Measurements from ENCODE around the gene ARID4A. TPM values are rescaled to one million over a fixed set of nuclear protein-coding genes. Genes with fewer than 3 reads are reported as not detected.

Gene ARID4A
- total and polyA plus RNA-seq, 10 of the 15 experiments (the other 5 are each of a cell fraction or from before 2014, with no cell fraction given), result 5.2 to 18.9 (median 12.5) TPM

GRCh38 chr14:58301416-58301815, 3.1 kb downstream of the ARID4A start:
- H2AFZ ChIP-seq (ENCODE audit: control insufficient read depth, low read depth, low read length), result no peak overlapping the region
- CTCF ChIA-PET, result no interaction called here
- intact Hi-C loops (cut with micrococcal nuclease; ENCODE audit: unreplicated experiment) (no loop called here), in situ Hi-C loops (cut with MboI) (no loop called here)
- H4K20me1 ChIP-seq (ENCODE audit: control insufficient read depth, insufficient read depth), result no peaks in the 10 kb centered on the region
- ATAC-seq, result no peak
- no peak overlapping the region for H3K27ac ChIP-seq (ENCODE audit: control insufficient read depth, insufficient read depth)
- POLR2A ChIA-PET, result interaction anchor here (0.6 kb wide), 1 partner anchor 77 kb away, joined by 3 read pairs; no protein-coding TSS in a partner anchor
- no peak overlapping the region for H3K9ac ChIP-seq (ENCODE audit: control insufficient read depth, insufficient read depth, low read length)
- H3K36me3 ChIP-seq (ENCODE audit: control insufficient read depth in 2 of 2, insufficient read depth in 2 of 2, low read length in 1 of 2), result no peaks in the 10 kb centered on the region; a peak in 1 of 4 replicates
- no peak for FAIRE-seq
- no peak for DNase-seq (ENCODE audit: low read depth, low spot score)
- no peaks in the 10 kb centered on the region; the same call in 1 of the 3 replicates for H3K9me3 ChIP-seq (replicated peaks; ENCODE audit: control insufficient read depth, insufficient read depth, low read length)
- WGBS (ENCODE audit: insufficient coverage, insufficient replicate concordance, low lambda C conversion rate, missing lambda C conversion rate), result 98% methylated on average over 3 of the region's 3 CpGs
- 0 out of 2 replicates have a peak, but pooled peaks cover 3% of the 10 kb centered on the region for H3K4me1 ChIP-seq (ENCODE audit: control insufficient read depth, insufficient read depth, low read length)
- H3K4me2 ChIP-seq (ENCODE audit: control insufficient read depth, insufficient read depth), result no peak overlapping the region
- H3K79me2 ChIP-seq (ENCODE audit: control insufficient read depth, insufficient read depth, low read length), result peaks cover 47% of the 10 kb centered on the region
- no TSS peak for BruUV-seq (replicated peaks)
- SMC1A ChIA-PET (ENCODE audit: uncharacterized antibody, unreplicated experiment), result interaction anchor here (4.6 kb wide), 1 partner anchor 55 kb away, joined by 35 read pairs; the partner anchor contains the start of gene PSMA3
- H3K4me3 ChIP-seq, result no peak overlapping the region
- H3K27me3 ChIP-seq (replicated peaks in 1 of 2; ENCODE audit: control insufficient read depth in 2 of 2, insufficient read depth in 2 of 2, low read length in 1 of 2), result no peaks in the 10 kb centered on the region
- RAD21 ChIA-PET (ENCODE audit: unreplicated experiment), result no interaction called here
- TF ChIP-seq MLLT1 (IDR thresholded peaks at IDR 0.05) (no peak), RELA (IDR thresholded peaks at IDR 0.05; ENCODE audit: borderline replicate concordance, partially characterized antibody) (no peak), NFYA (IDR thresholded peaks at IDR 0.05; ENCODE audit: borderline replicate concordance, low read depth, low read length) (no peak), MAX (IDR thresholded peaks at IDR 0.05; ENCODE audit: low read depth, low read length) (no peak), EGR1 (IDR thresholded peaks at IDR 0.05; ENCODE audit: borderline replicate concordance in 1 of 2, low read depth in 2 of 2, low read length in 2 of 2) (no peak), IRF3 (IDR thresholded peaks at IDR 0.05) (no peak), ZNF687 (IDR thresholded peaks at IDR 0.05) (no peak), TBL1XR1 (IDR thresholded peaks at IDR 0.05; ENCODE audit: low read depth, low read length) (no peak), ZSCAN29 (IDR thresholded peaks at IDR 0.05) (no peak), KDM1A (IDR thresholded peaks at IDR 0.05; ENCODE audit: borderline replicate concordance) (no peak), CBFB (IDR thresholded peaks at IDR 0.05; ENCODE audit: low read depth) (no peak), MXI1 (IDR thresholded peaks at IDR 0.05; ENCODE audit: low read depth, low read length) (no peak), ZNF274 (IDR thresholded peaks at IDR 0.05; ENCODE audit: insufficient read depth, insufficient read length) (no peak), ZBTB33 (IDR thresholded peaks at IDR 0.05) (no peak), BCL11A (IDR thresholded peaks at IDR 0.05; ENCODE audit: low read depth, low read length) (no peak), POLR2AphosphoS5 (IDR thresholded peaks at IDR 0.05; ENCODE audit: low read length) (no peak), SREBF1 (IDR thresholded peaks at IDR 0.05; ENCODE audit: low read length) (no peak), TCF7 (IDR thresholded peaks at IDR 0.05; ENCODE audit: borderline replicate concordance) (no peak)
